NCI-H1417 treated with DMSO at 0.1 percent for 48 hours (cell line): ENCODE results near the gene FAM83F.
"Not testable (repeated sequence)": the region's sequence is repeated elsewhere in the genome, so short reads cannot be mapped to it uniquely, and the experiment has no call there.

Experiments used
- DNase-seq: peaks from one replicate; lab custom pipeline; 2025; lab: John Stamatoyannopoulos, UW

The FAM83F gene

GRCh38 chr22:39966470-39966869, 28.3 kb upstream of the FAM83F start:
- no peak for DNase-seq

- DNase-seq, result no peak
These were observed 27.5 kb upstream of the FAM83F start for GRCh38 chr22:39967103-39967829.

- no peak for DNase-seq
These were observed 26.5 kb upstream of the FAM83F start for GRCh38 chr22:39967996-39968972.

- DNase-seq, result no peak
These were observed 24.0 kb upstream of the FAM83F start for GRCh38 chr22:39970742-39971141.

- DNase-seq, result no peak
These were observed 22.1 kb upstream of the FAM83F start for GRCh38 chr22:39972641-39973040.

GRCh38 chr22:39973656-39974055, 21.1 kb upstream of the FAM83F start:
- no peak for DNase-seq

- DNase-seq, result no peak
These were observed 20.7 kb upstream of the FAM83F start for GRCh38 chr22:39974065-39974464.

- no peak for DNase-seq
These were observed 15.7 kb upstream of the FAM83F start for GRCh38 chr22:39979048-39979447.

- no peak for DNase-seq
These were observed 15.3 kb upstream of the FAM83F start for GRCh38 chr22:39979458-39979857.

GRCh38 chr22:39980596-39980995, 14.2 kb upstream of the FAM83F start:
- no peak for DNase-seq

GRCh38 chr22:39983346-39983745, 11.4 kb upstream of the FAM83F start:
- DNase-seq, result no peak

- DNase-seq, result no peak
These were observed 10.7 kb upstream of the FAM83F start for GRCh38 chr22:39984006-39984405.

GRCh38 chr22:39984746-39985145, 10.0 kb upstream of the FAM83F start:
- no peak for DNase-seq

GRCh38 chr22:39985383-39986035, 9.2 kb upstream of the FAM83F start:
- DNase-seq, result no peak

GRCh38 chr22:39988386-39989114, 6.2 kb upstream of the FAM83F start:
- DNase-seq, result no peak

GRCh38 chr22:39989633-39990032, 5.1 kb upstream of the FAM83F start:
- DNase-seq, result no peak

GRCh38 chr22:39990686-39991085, 4.1 kb upstream of the FAM83F start:
- no peak for DNase-seq

GRCh38 chr22:39991159-39991860, 3.4 kb upstream of the FAM83F start:
- DNase-seq, result no peak

- DNase-seq, result no peak
These were observed 2.5 kb upstream of the FAM83F start for GRCh38 chr22:39992088-39992826.

- DNase-seq, result not testable (repeated sequence)
These were observed 1.9 kb upstream of the FAM83F start for GRCh38 chr22:39992894-39993293.
